Adrenal gland (tissue), 5 donors: ENCODE data around the gene IL1B.

ENCODE experiments used
- CTCF ChIP-seq, 6 experiments: fragments of 450-650 bp in 4 of 6; fragments of 200-600 bp in 2 of 6; sonication (generic) in 1 of 6; IDR thresholded peaks; 1 replicate in 5 of 6; 2 replicates in 1 of 6; pipeline versions ENCODE4 v1.5.1 to v1.8.0; 2016 to 2021; ENCODE audit warnings: antibody characterized with exemption in 6 of 6, mild to moderate bottlenecking in 2 of 6, moderate library complexity in 1 of 6
- POLR2A ChIP-seq, 2 donors: fragments of 450-650 bp; IDR thresholded peaks; one replicate each; pipeline ENCODE4 v1.6.1; 2017; ENCODE audit warnings: antibody characterized with exemption in 2 of 2, mild to moderate bottlenecking in 2 of 2, moderate library complexity in 1 of 2
- donor health status: DM: no; HTN: no; CAD: no.

GRCh38 chr2:112843288-112843687 lies 6.7 kb upstream of the IL1B start:
- no peak for TF ChIP-seq POLR2A (IDR thresholded peaks at IDR 0.05)
- no peak for TF ChIP-seq CTCF (IDR thresholded peaks at IDR 0.05)
